ENCODE data around the gene FAM98C.

DNA sequence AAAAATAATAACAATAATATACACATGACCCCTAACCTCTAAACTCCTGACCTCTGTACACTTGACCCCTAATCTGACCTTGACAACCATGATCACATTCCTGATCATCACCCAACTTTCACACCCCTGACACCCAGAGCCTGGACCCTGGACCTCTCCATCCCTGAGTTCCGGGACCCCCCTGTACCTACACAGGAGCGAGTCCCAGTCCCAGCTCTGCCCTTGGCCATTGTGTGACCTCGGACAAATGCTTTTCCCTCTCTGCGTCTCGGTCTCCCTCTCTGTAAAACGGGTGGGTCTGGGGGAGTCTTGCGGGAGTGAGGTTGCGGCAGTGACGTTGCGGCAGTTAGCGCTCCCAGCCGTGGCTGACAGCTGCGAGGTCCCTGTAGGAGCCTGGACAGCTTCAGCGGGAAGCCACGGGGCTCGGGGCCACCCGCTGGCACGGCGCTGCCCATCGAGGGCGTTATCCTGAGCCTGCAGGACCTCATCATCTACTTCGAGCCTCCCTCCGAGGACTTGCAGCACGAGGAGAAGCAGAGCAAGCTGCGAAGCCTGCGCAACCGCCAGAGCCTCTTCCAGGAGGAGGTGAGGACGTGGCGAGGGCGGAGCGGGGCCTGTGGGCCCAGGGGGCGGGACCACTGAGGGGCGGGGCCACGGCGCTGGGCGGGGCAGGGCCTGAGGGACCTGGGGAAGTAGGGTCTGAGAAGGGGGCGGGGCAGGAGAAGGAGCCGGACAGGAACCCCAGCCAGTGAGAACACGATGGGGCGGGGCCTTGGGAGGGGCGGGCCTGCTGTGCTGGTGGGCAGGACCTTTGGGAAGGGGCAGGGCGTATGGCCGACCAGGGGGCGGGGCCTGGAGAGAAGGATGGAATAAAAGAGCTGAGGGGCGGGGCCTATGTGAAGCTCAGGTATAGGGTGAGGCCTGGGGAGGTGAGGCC, 49.8 kb downstream of the FAM98C start:
- TF ChIP-seq MYC (IDR thresholded peaks at IDR 0.05; ENCODE audit: low read depth, low read length), result no peak
- TF ChIP-seq, protein P1, sequence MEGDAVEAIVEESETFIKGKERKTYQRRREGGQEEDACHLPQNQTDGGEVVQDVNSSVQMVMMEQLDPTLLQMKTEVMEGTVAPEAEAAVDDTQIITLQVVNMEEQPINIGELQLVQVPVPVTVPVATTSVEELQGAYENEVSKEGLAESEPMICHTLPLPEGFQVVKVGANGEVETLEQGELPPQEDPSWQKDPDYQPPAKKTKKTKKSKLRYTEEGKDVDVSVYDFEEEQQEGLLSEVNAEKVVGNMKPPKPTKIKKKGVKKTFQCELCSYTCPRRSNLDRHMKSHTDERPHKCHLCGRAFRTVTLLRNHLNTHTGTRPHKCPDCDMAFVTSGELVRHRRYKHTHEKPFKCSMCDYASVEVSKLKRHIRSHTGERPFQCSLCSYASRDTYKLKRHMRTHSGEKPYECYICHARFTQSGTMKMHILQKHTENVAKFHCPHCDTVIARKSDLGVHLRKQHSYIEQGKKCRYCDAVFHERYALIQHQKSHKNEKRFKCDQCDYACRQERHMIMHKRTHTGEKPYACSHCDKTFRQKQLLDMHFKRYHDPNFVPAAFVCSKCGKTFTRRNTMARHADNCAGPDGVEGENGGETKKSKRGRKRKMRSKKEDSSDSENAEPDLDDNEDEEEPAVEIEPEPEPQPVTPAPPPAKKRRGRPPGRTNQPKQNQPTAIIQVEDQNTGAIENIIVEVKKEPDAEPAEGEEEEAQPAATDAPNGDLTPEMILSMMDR (IDR thresholded peaks at IDR 0.05; ENCODE audit: low read depth, low read length), result no peak
- TF ChIP-seq POLR2A (IDR thresholded peaks at IDR 0.05; ENCODE audit: extremely low read depth, insufficient read length), result no peak
